GM19468 (cell line): ENCODE results near the gene KIRREL3.
"Not testable (repeated sequence)": the region's sequence is repeated elsewhere in the genome, so short reads cannot be mapped to it uniquely, and the experiment has no call there.

ENCODE experiments used
- ATAC-seq: cut with Tn5 transposase; IDR thresholded peaks from one replicate; pipeline ENCODE4 v1.9.1; 2021; ENCODE audit warnings: mild to moderate bottlenecking, moderate library complexity, moderate number of reproducible peaks; ENCODE audit not compliant: unreplicated experiment; ENCODE audit errors: extremely low read depth

The KIRREL3 gene

GRCh38 chr11:126391286-126391954 lies 609.1 kb downstream of the KIRREL3 start:
- ATAC-seq = no peak

GRCh38 chr11:126390272-126390867 lies 610.2 kb downstream of the KIRREL3 start:
- no peak for ATAC-seq

- ATAC-seq = no peak
Observed at GRCh38 chr11:126387857-126388256, 612.7 kb downstream of the KIRREL3 start.

- ATAC-seq = not testable (repeated sequence)
Observed at GRCh38 chr11:126386729-126387071, 613.9 kb downstream of the KIRREL3 start.

- ATAC-seq = no peak
Observed at GRCh38 chr11:126385991-126386728, 614.4 kb downstream of the KIRREL3 start.

- ATAC-seq = no peak
Observed at GRCh38 chr11:126384449-126385070, 616.0 kb downstream of the KIRREL3 start.

- no peak for ATAC-seq
Observed at GRCh38 chr11:126383339-126384335, 616.9 kb downstream of the KIRREL3 start.

GRCh38 chr11:126382641-126383040 lies 617.9 kb downstream of the KIRREL3 start:
- ATAC-seq = not testable (repeated sequence)

GRCh38 chr11:126381960-126382359 lies 618.6 kb downstream of the KIRREL3 start:
- ATAC-seq = not testable (repeated sequence)

- no peak for ATAC-seq
Observed at GRCh38 chr11:126380909-126381308, 619.7 kb downstream of the KIRREL3 start.

- no peak for ATAC-seq
Observed at GRCh38 chr11:126378763-126379162, 621.8 kb downstream of the KIRREL3 start.

- no peak for ATAC-seq
Observed at GRCh38 chr11:126375726-126376125, 624.8 kb downstream of the KIRREL3 start.

- not testable (repeated sequence) for ATAC-seq
Observed at GRCh38 chr11:126374562-126375300, 625.8 kb downstream of the KIRREL3 start.

GRCh38 chr11:126373389-126374066 lies 627.0 kb downstream of the KIRREL3 start:
- ATAC-seq = not testable (repeated sequence)
